Caco-2 (cell line): ENCODE measurements around the gene MPO. TPM values are rescaled to one million over a fixed set of nuclear protein-coding genes. Genes with fewer than 3 reads are reported as not detected.

ENCODE experiments used
- BruUV-seq: library from RNA; stranded (reverse); fragments of 400-500 nt; replicated peaks from 2 replicates; lab custom pipeline; 2021; lab: Mats Ljungman, UMichigan
- CTCF ChIA-PET: fragments of 300-600 bp; sonication (Branson Sonifier 250); formaldehyde crosslinking; loops from one replicate; lab custom pipeline; 2022; ENCODE audit warnings: antibody characterized with exemption; lab: Charles Lee
- POLR2A ChIA-PET: fragments of 300-600 bp; sonication (Branson Sonifier 250); formaldehyde crosslinking; loops from one replicate; lab custom pipeline; 2022; ENCODE audit warnings: antibody characterized with exemption; lab: Charles Lee
- DNase-seq, 2 experiments: peaks; one replicate each; pipeline versions ENCODE4 v3.0.0 to v3.0.0-alpha.2; 2020 to 2022
- H3K27me3 ChIP-seq: replicated peaks from 2 replicates; pipeline ENCODE4 v1.6.0; 2011; ENCODE audit warnings: low read length; ENCODE audit not compliant: control insufficient read depth, insufficient read depth
- H3K36me3 ChIP-seq: 2 replicates; pipeline ENCODE4 v1.5.1; 2011; ENCODE audit warnings: low read length; ENCODE audit not compliant: control insufficient read depth, insufficient read depth
- H3K4me1 ChIP-seq: fragments of 250-450 bp; sonication (Bioruptor Pico); 2 replicates; pipeline ENCODE4 v1.5.1; 2020; ENCODE audit warnings: mild to moderate bottlenecking
- H3K4me3 ChIP-seq: 2 replicates; pipeline ENCODE4 v1.5.1; 2011; ENCODE audit warnings: low read depth, mild to moderate bottlenecking, control low read depth, low read length
- H3K9me3 ChIP-seq: fragments of 250-450 bp; sonication (Bioruptor Pico); 2 replicates; pipeline ENCODE4 v1.5.1; 2020; ENCODE audit warnings: mild to moderate bottlenecking, moderate library complexity
- H3K27ac Mint-ChIP-seq: one replicate; pipeline ENCODE4 v1.8.0; 2022; ENCODE audit warnings: mixed read lengths; ENCODE audit not compliant: unreplicated experiment
- H3K27me3 Mint-ChIP-seq: one replicate; pipeline ENCODE4 v1.8.0; 2022; ENCODE audit warnings: mixed read lengths; ENCODE audit not compliant: insufficient read depth, unreplicated experiment
- H3K36me3 Mint-ChIP-seq: one replicate; pipeline ENCODE4 v1.8.0; 2022; ENCODE audit warnings: mild to moderate bottlenecking, mixed read lengths; ENCODE audit not compliant: insufficient read depth, unreplicated experiment
- H3K4me1 Mint-ChIP-seq: one replicate; pipeline ENCODE4 v1.8.0; 2022; ENCODE audit warnings: low read depth, mixed read lengths; ENCODE audit not compliant: unreplicated experiment
- H3K4me3 Mint-ChIP-seq: one replicate; pipeline ENCODE4 v1.8.0; 2022; ENCODE audit warnings: mild to moderate bottlenecking, moderate library complexity, mixed read lengths; ENCODE audit not compliant: unreplicated experiment
- H3K9me3 Mint-ChIP-seq: one replicate; pipeline ENCODE4 v1.8.0; 2022; ENCODE audit warnings: mixed read lengths; ENCODE audit not compliant: unreplicated experiment
- intact Hi-C: fragments of 100-400 bp; cut with micrococcal nuclease; formaldehyde crosslinking; loops from one replicate; pipeline ENCODE4 v1.10.0; 2022; ENCODE audit not compliant: unreplicated experiment
- total RNA-seq: library from RNA; stranded (reverse); gene quantifications from 2 replicates; pipeline ENCODE4 v1.2.3, GENCODE V29; 2022
- TF ChIP-seq, protein P1 (sequence below), 2 experiments: fragments of 200-600 bp in 1 of 2; IDR thresholded peaks; 1 replicate in 1 of 2; 2 replicates in 1 of 2; pipeline versions ENCODE4 v1.5.1 to v1.8.0; 2011 to 2022; ENCODE audit warnings: antibody characterized with exemption in 1 of 2, control low read depth in 1 of 2, inconsistent platforms in 1 of 2, low read depth in 1 of 2, low read length in 1 of 2, mild to moderate bottlenecking in 1 of 2, moderate library complexity in 1 of 2; ENCODE audit not compliant: insufficient read depth in 1 of 2, severe bottlenecking in 1 of 2, unreplicated experiment in 1 of 2

MPO gene
- total RNA-seq, 1 experiment from 2014 or later, result 0.23 TPM

DNA sequence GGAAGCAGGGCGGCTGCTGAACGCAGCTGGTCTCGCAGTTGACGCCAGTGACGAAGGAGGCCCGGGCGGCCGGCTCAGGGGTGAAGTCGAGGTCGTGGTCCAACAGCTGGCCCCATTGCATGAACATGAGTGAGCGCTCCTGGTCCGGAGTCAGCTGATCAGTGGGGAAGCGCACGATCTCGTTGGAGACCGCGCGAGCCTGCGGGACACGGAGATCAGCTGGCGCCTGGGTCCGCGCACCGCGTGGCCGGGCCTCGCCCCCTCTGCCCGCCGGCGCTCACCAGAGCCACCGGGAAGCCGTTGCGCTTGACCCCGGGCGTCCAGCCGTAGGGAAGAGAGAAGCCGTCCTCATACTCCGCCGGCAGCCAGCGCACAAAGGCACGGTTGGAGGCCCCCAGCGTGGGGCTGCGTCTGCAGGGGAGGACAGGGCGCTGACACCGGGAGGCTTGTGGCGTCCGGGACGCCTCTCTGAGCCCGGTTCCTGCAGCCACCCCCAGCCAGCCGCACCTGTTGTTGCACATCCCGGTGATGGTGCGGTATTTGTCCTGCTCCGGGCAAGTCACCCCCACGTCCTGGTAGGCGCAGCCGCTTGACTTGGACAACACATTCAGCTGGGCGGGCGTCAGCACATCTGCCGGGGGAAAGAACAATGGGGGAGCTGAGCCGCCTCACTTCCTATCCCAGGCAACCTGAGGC, 1.6 kb downstream of the MPO start:
- peaks cover 3% of the 10 kb centered on the region for H3K27me3 Mint-ChIP-seq
- no peaks in the 10 kb centered on the region for H3K36me3 Mint-ChIP-seq
- no peak overlapping the region for H3K27ac Mint-ChIP-seq
- no peak for DNase-seq
- no peaks in the 10 kb centered on the region for H3K9me3 Mint-ChIP-seq
- CTCF ChIA-PET, result interaction anchor here (0.6 kb wide), 1 partner anchor 30 kb away, joined by 3 read pairs; no protein-coding TSS in a partner anchor
- H3K9me3 ChIP-seq, result no peaks in the 10 kb centered on the region
- intact Hi-C loops, result no loop called here
- no peaks in the 10 kb centered on the region for H3K27me3 ChIP-seq
- H3K4me3 Mint-ChIP-seq, result no peak overlapping the region
- POLR2A ChIA-PET, result no interaction called here
- TF ChIP-seq, protein P1, sequence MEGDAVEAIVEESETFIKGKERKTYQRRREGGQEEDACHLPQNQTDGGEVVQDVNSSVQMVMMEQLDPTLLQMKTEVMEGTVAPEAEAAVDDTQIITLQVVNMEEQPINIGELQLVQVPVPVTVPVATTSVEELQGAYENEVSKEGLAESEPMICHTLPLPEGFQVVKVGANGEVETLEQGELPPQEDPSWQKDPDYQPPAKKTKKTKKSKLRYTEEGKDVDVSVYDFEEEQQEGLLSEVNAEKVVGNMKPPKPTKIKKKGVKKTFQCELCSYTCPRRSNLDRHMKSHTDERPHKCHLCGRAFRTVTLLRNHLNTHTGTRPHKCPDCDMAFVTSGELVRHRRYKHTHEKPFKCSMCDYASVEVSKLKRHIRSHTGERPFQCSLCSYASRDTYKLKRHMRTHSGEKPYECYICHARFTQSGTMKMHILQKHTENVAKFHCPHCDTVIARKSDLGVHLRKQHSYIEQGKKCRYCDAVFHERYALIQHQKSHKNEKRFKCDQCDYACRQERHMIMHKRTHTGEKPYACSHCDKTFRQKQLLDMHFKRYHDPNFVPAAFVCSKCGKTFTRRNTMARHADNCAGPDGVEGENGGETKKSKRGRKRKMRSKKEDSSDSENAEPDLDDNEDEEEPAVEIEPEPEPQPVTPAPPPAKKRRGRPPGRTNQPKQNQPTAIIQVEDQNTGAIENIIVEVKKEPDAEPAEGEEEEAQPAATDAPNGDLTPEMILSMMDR (IDR thresholded peaks at IDR 0.05; ENCODE audit: insufficient read depth in 1 of 2, low read depth in 1 of 2, low read length in 1 of 2, severe bottlenecking in 1 of 2, unreplicated experiment in 1 of 2), result no peak
- H3K36me3 ChIP-seq, result no peaks in the 10 kb centered on the region
- H3K4me1 Mint-ChIP-seq, result no peaks in the 10 kb centered on the region
- BruUV-seq, result no TSS peak
- H3K4me3 ChIP-seq, result no peak overlapping the region
- no peaks in the 10 kb centered on the region for H3K4me1 ChIP-seq

DNA sequence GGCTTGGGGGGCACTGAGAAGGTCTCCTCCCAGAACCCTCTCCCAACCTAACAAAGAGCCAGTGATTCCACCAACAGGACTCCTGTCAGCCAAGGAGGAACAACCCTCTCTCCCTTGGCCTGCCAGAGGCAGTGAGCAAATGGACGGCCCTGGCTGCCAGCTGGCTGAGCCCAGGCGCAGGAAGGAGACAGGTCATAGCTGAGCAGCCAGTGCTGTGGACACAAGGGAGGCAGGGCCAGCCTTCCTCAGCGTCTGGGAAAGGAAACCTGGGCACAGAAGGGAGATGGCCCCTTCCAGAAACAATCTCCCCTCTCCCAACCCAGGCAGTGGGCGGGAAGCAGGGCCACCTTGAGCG, 2.1 kb downstream of the MPO start:
- H3K9me3 Mint-ChIP-seq, result no peaks in the 10 kb centered on the region
- H3K4me1 Mint-ChIP-seq, result no peaks in the 10 kb centered on the region
- no TSS peak for BruUV-seq
- Histone ChIP-seq H3K36me3 (no peaks in the 10 kb centered on the region), H3K4me3 (no peak overlapping the region), H3K4me1 (no peaks in the 10 kb centered on the region), H3K27me3 (no peaks in the 10 kb centered on the region), H3K9me3 (no peaks in the 10 kb centered on the region)
- H3K27me3 Mint-ChIP-seq, result peaks cover 3% of the 10 kb centered on the region
- TF ChIP-seq, protein P1 (IDR thresholded peaks at IDR 0.05; ENCODE audit: insufficient read depth in 1 of 2, low read depth in 1 of 2, low read length in 1 of 2, severe bottlenecking in 1 of 2, unreplicated experiment in 1 of 2), result no peak
- ChIA-PET POLR2A (no interaction called here), CTCF (no interaction called here)
- DNase-seq, result no peak
- no peak overlapping the region for H3K27ac Mint-ChIP-seq
- intact Hi-C loops, result no loop called here
- H3K36me3 Mint-ChIP-seq, result no peaks in the 10 kb centered on the region
- H3K4me3 Mint-ChIP-seq, result no peak overlapping the region

DNA sequence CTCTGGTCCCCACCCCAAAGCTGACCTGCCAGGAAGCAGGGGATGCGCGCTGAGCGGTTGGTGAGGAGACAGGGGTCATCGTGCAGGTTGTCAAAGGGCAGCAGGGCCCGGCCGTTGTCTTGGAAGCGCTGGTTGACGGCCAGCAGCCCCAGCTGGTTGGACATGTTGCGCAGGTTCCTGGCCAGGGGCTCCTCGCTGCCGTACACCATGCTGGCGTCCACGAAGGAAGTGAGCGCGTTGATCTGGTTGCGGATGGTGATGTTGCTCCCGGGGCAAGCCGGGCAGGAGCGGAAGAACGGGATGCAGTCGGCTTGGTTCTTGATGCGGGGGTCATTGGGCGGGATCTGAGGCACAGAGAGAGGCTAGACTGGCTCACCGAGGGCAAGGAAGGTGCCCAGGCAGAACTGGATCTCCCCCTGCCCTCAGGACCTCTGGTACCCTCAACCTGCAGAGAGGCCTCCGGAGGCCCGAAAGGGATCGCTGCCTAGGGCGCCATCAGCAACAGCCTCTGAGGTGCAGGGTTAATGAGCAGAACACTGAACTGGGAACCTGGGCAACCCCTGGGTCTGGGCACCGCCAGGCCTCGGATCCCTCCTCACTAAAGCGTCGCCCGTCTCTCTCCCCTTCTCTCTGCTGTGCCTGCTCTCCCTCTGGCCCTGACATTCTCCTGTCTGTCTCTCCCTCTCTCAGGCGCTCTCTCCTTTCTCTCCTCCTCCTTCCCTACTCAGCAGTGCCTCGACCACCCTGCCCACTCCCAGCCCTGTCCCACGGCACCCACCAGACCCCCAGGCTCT, 2.7 kb downstream of the MPO start:
- no TSS peak for BruUV-seq
- no peak overlapping the region for H3K27ac Mint-ChIP-seq
- Histone ChIP-seq H3K4me1 (no peaks in the 10 kb centered on the region), H3K4me3 (no peak overlapping the region), H3K27me3 (no peaks in the 10 kb centered on the region), H3K36me3 (no peaks in the 10 kb centered on the region), H3K9me3 (no peaks in the 10 kb centered on the region)
- CTCF ChIA-PET, result no interaction called here
- H3K9me3 Mint-ChIP-seq, result no peaks in the 10 kb centered on the region
- POLR2A ChIA-PET, result no interaction called here
- H3K36me3 Mint-ChIP-seq, result no peaks in the 10 kb centered on the region
- TF ChIP-seq, protein P1 (IDR thresholded peaks at IDR 0.05; ENCODE audit: insufficient read depth in 1 of 2, low read depth in 1 of 2, low read length in 1 of 2, severe bottlenecking in 1 of 2, unreplicated experiment in 1 of 2), result no peak
- H3K4me3 Mint-ChIP-seq, result no peak overlapping the region
- H3K27me3 Mint-ChIP-seq, result peaks cover 3% of the 10 kb centered on the region
- no peak for DNase-seq
- intact Hi-C loops, result no loop called here
- no peaks in the 10 kb centered on the region for H3K4me1 Mint-ChIP-seq
